ENCODE data around the gene VMP1.
"Not testable (repeated sequence)": the region's sequence is repeated elsewhere in the genome, so short reads cannot be mapped to it uniquely, and the experiment has no call there.

Gene VMP1

DNA sequence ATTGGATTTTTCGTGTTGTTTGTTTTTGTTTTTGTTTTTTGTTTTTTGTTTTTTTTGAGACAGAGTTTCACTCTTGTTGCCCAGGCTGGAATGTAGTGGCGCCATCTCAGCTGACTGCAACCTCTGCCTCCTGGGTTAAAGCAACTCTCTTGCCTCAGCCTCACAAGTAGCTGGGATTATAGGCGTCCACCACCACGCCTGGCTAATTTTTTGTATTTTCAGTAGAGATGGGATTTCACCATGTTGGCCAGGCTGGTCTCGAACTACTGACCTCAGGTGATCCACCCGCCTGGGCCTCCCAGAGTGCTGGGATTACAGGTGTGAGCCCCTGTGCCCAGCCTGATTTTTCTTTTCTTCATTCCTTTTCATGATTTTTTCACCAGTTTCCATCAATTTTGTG lies 73.1 kb downstream of the VMP1 start:
- not testable (repeated sequence) for DNase-seq (ENCODE audit: low spot score)

DNA sequence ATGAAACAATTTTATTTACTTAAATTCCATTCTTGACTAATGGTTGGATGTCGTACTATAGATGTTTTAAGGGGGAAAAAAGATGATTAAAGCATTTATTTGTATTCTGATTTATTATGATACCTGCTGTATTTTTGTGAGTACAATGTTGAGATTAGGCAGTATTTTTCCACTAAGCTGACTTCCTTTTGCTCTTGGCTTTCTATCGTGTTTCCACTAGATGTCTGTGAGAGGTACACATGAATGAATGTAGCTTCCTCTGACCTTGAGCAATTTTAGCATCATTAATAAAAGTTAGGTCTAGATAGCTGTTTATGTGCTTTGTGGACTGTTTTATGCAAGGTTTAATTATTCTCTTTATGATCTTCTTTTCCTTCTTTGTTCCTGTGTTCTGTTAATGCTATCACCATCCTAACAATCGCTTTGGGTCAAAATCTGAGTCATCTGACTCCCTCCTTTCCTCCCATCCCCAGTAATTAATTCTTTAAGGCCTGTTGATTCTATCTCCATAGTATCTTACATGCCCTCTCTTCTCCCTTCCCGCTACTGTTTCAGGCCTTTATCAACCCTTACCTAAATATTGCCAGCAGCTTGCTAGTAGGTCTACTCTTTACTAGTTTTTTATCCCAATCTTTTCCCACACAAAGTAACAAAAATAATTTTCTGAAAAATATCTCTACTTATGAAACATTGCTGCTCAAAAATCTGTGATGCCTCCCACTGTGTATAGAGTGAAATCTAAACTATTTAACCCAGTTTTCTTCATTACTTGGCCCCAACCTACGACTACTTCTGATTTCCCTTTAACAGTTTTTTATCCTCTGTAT lies 76.0 kb downstream of the VMP1 start:
- DNase-seq (ENCODE audit: low spot score), result no peak

DNA sequence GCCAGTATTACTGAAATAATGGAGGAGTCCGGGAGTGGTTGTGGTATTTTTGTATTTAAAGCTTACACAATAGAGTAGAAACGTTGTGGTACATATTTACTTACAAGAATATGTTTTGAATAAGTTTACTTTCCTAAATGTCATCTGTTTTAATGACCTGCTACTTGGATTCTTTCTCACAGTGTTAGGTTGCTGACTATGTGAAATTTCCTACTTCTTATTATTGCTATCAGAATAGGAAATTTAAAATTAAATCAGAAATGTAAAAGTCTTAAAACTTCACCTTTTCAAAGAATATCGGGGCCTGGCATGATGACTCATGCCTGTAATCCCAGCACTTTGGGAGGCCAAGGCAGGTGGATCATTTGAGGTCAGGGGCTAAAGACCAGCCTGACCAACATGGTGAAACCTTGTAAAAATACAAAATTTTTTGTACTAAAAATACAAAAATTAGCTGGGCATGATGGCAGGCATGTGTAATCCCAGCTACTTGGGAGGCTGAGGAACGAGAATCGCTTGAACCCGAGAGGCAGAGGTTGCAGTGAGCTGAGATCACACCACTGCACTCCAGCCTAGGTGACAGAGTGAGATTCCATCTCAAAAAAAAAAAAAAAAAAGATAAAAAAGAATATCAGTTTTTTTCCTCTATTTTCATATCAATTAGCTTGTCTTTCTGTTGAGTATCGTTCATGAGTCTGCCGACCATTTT lies 77.8 kb downstream of the VMP1 start:
- no peak for DNase-seq (ENCODE audit: low spot score)

DNA sequence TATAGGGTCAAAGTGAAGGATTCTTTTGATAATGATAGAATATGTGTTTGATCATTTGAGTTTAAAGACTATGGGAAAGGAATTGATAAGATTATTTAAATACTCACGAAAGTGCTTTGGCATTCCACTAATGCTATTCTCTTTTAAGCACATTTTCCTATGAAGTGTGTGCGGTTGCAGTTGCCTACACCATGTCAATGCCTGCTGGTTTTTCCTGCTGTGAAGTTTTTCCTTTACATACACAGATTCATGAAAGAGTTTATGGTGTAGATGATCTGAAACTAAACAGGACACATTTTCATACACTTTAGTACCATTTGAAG lies 78.7 kb downstream of the VMP1 start:
- no peak for DNase-seq (ENCODE audit: low spot score)

DNA sequence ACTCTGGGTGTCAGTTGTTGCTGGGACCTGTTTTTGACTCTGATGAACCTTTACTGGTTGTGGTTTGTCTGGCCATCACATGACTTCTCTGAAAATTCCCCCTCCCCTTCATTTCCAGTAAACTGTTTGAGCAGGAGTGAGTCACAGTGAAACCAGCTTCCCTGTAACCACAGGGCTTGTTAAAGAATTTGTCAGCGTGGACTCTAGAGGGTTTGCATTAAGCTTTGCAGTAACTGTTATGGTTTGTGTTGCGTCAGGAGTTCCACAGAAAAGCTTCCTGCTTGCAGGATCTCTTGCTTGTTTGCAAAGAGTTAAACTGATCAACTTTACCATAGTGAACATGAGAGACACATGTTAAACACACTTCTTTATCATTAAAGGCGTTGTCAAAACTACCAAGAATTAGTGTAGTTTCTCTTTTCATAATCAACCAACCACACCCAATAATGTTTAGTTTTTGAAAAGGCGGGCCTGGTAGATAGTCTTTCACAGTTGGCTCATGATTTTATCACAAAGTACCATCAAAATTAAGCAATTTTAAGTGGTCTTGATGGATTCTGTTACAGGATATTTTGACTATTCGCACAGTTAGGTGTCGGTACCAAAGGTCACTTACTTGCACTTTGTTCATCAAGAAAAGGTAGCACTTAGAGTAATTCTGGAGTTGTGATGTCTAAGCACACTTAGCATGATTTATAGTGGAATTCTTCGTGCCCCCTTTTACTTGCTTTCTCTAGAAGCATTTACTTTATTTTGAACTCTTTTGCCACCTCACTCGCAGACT lies 79.3 kb downstream of the VMP1 start:
- no peak for DNase-seq (ENCODE audit: low spot score)

DNA sequence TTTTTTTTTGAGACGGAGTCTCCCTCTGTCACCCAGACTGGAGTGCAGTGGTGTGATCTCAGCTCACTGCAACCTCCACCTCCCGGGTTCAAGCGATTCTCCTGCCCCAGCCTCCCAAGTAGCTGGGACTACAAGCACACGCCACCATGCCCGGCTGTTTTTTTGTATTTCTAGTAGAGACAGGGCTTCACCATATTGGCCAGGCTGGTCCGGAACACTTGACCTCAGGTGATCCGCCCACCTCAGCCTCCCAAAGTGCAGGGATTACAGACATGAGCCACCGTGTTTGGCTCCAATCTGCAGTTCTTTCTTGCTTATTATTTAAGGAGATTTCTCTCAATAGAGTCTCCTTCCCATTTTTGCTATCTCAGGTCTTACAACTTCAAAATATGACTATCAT lies 82.4 kb downstream of the VMP1 start:
- DNase-seq (ENCODE audit: low spot score), result not testable (repeated sequence)

DNA sequence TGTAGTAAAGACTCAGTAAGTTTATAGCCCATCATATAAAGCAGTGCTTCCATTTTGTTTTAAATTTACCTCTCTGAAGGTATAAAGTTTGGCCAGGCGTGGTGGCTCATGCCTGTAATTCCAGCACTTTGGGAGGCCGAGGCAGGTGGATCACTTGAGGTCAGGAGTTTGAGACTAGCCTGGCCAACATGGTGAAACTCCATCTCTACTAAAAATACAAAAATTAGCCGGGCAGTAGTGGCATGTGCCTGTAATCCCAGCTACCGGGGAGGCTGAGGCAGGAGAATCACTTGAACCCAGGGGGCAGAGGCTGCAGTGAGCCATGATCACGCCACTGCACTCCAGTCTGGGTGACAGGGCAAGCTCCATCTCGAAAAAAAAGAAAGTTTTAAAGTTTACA lies 83.0 kb downstream of the VMP1 start:
- DNase-seq (ENCODE audit: low spot score), result not testable (repeated sequence)

DNA sequence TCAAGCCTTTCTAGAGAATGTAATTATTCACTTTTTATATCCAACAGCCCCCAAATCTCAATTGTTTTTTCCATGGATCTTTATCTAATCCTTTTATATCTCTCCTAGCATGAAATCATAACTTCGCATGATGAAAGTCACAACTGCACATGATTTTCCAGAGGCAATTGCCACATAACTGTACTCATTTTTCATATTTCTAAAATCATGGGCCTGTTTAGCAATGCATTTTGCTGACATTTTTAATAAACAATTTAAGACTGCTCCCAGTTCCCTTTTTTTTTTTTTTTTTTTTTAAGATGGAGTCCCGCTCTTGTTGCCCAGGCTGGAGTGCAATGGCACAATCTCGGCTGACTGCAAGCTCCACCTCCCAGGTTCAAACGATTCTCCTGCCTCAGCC lies 83.5 kb downstream of the VMP1 start:
- DNase-seq (ENCODE audit: low spot score), result no peak

DNA sequence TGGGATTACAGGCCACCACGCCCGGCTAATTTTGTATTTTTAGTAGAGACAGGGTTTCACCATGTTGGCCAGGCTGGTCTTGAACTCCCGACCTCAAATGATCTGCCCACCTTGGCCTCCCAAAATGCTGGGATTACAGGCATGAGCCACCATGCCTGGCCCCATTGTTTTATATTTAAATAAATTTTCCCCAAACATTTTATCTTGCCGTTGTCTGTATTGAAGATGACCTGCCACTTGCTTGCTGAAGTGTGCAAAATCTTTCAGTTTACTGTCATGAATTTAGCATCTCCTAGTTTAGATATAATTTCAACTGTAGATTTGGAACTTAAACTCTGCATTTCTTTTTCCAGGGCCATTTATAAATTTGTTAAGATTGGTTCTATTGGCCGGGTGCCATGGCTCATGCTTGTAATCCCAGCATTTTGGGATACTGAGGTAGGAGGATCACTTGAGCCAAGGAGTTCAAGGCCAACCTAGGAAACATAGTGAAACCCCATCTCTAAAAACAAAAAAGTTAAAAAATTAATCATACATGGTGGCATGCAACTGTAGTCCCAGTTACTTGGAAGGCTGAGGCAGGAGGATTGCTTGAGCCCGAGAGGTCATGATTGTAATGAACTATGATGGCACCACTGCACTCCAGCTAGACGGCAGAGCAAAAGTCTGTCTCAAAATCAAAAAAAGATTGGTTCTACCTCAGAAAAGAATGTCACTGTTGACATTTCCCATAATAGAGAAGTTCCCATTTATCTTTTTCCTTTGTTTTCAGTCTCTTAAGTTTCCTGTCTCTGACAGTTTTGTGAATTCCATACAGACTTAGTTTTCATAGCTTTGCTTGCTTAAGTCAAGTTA lies 84.4 kb downstream of the VMP1 start:
- DNase-seq (ENCODE audit: low spot score), result no peak

DNA sequence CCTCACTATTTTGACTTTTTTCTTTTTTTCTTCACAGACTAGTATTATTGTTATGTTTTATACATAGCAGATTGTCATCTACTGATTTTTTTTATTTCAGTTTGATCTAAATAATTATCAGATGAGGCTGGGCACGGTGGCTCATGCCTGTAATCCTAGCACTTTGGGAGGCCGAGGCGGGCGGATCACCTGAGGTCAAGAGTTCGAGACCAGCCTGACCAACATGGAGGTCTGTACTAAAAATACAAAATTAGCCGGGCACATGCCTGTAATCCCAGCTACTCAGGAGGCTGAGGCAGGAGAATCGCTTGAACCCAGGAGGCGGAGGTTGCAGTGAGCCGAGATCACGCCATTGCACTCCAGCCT lies 85.0 kb downstream of the VMP1 start:
- not testable (repeated sequence) for DNase-seq (ENCODE audit: low spot score)

DNA sequence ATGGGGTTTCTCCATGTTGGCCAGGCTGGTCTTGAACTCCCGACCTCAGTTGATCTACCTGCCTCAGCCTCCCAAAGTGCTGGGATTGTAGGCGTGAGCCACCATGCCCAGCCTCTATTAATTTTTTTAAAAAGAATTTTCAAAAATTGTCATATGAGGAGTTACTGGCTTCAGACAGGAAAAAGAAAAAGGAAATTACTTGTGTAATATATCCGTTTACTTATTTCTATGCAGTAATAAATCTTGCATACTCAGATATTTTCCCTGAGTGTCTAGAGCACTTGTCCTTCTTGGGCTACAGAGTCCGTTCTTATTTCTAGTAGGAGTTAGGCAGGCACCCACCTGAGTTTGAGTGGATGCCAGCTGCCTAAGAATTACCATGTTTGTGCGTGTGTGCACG lies 85.8 kb downstream of the VMP1 start:
- no peak for DNase-seq (ENCODE audit: low spot score)

DNA sequence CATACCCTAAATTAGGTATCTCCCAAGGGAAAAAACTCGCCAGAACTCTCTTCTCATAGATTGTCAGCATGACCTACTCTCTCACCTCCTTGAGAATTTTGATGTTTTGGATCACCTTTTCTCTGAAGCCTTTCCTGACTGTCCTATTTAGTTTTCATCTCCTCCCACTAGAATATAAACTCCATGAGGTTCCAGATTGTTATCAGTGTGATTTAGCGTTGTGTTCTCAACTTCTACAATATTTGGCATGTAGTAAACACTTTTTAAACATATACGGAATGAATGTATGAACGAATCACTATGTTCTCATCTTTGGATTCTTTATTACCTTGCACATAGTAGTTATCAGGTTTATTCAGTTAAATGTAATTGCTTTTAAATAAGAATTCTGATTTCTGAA lies 88.7 kb downstream of the VMP1 start:
- no peak for DNase-seq (ENCODE audit: low spot score)

DNA sequence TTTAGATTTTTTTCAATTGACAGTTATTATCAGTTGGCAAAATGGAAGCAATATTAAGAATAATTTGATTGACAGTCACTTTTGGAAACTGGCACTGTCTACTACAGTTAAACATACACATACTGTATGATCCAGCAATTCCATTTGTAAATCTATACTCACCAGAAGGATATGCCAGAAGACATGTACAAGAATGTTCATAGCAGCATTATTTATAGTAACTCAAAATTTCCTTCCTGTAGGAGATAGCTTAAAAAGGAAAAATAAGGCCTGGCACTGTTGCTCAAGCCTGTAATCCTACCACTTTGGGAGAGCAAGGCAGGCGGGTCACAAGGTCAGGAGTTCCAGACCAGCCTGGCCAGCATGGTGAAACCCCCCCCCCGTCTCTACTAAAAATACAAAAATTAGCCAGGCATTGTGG lies 89.3 kb downstream of the VMP1 start:
- no peak for DNase-seq (ENCODE audit: low spot score)

DNA sequence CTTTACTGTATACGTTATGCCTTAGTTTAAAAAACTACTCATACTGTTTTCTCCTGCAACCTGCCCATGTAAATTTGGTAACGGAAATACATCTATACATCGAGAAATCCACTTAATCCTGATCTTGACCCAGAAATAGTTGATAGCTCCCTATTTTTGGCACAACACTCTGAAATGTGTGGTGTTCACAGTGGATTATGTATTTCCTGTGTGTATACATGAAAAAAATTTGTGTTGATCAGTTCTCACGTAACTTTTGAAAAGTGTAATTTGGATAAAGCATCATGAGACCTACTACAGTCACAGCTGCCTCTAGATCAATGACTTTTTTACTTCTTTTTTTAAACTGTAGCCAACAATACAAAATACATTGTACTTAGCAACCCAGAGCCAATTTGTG lies 90.7 kb downstream of the VMP1 start:
- DNase-seq (ENCODE audit: low spot score), result no peak

DNA sequence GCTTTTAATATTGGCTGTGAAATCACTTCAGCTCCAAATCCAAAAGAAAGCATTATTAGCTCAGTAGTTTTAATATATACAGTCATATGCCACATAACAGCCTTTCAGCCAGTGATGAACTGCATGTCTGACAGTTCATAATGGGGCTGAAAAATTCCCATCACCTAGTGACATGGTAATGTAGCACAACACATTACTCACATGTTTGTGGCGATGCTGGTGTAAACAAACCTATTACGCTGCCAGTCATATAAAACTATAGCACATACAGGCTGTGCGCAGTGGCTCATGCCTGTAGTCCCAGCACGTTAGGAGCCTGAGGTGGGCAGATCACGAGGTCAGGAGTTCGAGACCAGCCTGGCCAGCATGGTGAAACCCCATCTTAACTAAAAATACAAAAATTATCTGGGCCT lies 93.1 kb downstream of the VMP1 start:
- DNase-seq (ENCODE audit: low spot score), result no peak

DNA sequence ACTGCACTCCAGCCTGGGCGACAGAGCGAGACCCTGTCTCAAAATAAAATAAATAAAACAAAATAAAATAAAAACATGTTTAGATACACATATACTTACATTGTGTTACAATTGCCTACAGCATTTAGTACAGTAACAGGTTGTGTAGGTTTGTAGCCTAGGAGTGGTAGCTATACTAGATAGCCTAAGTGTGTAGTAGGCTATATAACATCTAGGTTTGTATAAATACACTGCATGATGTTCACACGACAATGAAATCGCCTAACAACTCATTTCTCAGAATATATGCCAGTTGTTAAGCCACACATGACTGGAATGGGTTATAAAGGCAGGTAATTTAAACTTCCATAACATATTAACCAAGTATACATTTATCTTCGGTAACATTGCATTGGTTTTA lies 94.7 kb downstream of the VMP1 start:
- no peak for DNase-seq (ENCODE audit: low spot score)

DNA sequence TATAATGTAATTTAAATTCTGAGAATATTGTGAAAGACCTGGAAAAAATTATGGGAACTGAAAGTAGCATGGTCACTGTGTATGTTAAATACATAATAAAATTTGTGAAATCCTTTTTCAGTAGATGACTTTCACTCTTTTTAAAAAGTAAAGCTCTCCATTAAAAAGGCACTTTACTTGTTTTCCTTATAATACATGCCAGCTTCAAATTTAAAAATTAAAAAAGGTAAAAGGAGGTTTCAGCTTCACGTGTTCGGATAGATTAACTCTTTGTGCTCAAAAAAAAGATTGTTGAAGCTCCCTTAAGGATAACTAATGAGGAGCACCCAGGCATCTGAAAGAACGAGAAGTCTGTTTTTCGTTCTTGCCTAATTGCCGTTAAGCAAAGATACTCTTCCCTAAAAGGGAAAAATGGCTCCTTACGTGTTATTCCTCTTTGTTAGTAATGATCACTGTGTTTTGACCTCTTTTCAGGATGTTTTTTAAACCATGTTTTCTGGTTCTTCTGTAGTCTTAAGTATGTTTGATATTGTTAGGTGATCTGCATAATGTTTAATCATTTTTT lies 97.5 kb downstream of the VMP1 start:
- DNase-seq (ENCODE audit: low spot score), result no peak

DNA sequence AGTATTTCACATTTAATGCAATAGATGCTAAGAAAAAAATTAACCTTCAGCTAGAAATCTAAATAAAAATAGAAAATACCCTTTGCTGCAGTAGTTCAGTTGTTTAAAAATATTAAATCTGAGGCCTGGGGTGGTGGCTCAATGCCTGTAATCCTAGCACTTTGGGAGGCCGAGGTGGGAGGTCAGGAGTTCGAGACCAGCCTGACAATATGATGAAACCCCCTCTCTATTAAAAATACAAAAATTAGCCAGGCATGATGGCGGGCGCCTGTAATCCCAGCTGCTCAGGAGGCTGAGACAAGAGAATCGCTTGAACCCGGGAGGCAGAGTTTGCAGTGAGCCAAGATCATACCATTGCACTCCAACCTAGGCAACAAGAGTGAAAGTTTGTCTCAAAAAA lies 98.9 kb downstream of the VMP1 start:
- DNase-seq (ENCODE audit: low spot score), result not testable (repeated sequence)

DNA sequence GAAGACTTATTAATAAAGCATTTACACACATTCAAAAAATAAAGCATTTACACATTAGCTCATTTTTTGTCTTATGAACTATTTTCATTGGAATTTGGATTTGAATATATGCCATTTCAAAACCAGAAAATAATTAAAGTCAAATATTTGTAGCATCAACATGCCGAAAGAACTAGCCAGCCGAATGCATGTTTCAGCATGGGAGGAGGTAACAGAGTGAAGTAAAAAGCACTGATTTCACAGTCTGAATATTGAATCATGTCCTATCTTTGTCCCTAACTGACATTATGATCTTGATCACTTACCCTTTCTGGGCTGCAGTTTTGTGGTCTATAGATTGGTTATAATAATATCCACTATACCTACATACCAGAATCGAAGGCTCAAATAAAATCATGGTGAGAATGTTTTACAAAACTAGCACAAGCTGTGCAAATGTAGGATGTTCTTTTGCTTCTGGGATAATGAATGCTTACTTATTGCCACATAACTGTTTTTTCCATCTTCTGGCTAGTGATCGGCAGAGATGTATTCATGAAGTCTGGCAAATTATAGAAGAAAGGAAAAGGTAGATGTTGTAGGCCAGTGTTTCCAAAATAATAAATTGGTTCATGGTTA lies 100.5 kb downstream of the VMP1 start:
- DNase-seq (ENCODE audit: low spot score), result no peak

DNA sequence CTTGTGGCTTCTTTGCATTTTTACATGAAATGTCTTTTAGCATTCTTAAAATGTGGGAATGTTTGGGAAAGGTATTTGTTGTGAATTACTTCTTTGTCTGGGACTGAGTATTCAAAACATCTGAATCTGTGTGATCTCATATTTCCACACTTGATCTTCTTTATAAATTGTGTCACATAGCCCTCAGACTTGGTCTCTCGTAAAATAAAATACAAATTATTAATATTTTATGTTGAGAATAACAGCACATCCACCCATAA lies 103.4 kb downstream of the VMP1 start:
- DNase-seq (ENCODE audit: low spot score), result no peak

DNA sequence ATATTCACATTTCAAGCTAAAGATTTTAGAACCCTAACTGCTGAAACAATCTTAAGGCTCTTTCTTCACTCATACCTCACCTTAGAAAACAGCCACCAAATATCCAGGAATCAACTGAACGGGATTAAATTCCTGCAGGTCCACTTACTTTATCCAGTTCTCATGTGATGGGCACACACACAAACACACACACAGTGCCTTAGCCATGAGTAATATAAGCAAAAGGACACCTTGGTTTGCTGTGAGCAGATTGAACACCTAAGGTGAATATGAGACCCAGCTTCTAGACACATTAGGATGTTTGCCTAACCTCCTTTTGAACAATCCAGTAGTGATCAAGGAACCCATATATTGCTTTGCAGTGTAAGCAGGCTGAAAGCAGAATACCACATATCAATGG lies 103.8 kb downstream of the VMP1 start:
- DNase-seq (ENCODE audit: low spot score), result no peak

DNA sequence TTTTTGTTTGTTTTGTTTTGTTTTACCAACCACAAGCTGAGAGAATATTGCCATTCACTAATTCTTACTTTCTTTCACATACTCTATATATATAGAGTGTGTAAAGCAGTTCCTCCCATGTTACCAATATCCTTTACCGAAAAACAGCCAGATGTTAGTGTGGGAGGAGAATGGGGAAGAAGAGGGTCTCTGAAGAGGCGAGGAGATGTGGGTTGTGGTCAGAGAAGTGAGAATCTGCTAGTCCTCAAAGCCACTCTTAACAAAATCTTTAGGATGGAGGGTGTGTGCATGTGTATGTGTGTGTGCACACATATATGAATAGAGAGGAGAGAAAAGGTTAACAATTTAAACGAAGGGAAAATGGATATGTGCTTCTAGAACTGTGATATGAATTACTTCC lies 104.7 kb downstream of the VMP1 start:
- DNase-seq (ENCODE audit: low spot score), result no peak
